Stomach smooth muscle (tissue), 2 donors: ENCODE data around the gene LYSMD3.

Experiments
- H3K27ac ChIP-seq: one replicate; pipeline ENCODE4 v1.7.0; 2013; ENCODE audit warnings: mild to moderate bottlenecking, low read length, inconsistent platforms
- H3K27me3 ChIP-seq, 2 donors: one replicate each; pipeline ENCODE4 v1.7.0; 2013; ENCODE audit warnings: low read length in 2 of 2; ENCODE audit not compliant: insufficient read depth in 2 of 2, control insufficient read depth in 1 of 2
- H3K36me3 ChIP-seq, 2 donors: one replicate each; pipeline ENCODE4 v1.7.0; 2013; ENCODE audit warnings: low read length in 2 of 2; ENCODE audit not compliant: control insufficient read depth in 2 of 2, insufficient read depth in 2 of 2
- H3K4me1 ChIP-seq: one replicate; pipeline ENCODE4 v1.7.0; 2013; ENCODE audit warnings: low read length; ENCODE audit not compliant: control insufficient read depth, insufficient read depth
- H3K4me3 ChIP-seq, 2 donors: one replicate each; pipeline ENCODE4 v1.7.0; 2013; ENCODE audit warnings: low read length in 2 of 2
- H3K9ac ChIP-seq, 2 donors: one replicate each; pipeline ENCODE4 v1.7.0; 2013; ENCODE audit warnings: low read length in 2 of 2, mild to moderate bottlenecking in 1 of 2
- H3K9me3 ChIP-seq, 2 donors: one replicate each; pipeline ENCODE4 v1.7.0; 2013; ENCODE audit warnings: low read length in 2 of 2; ENCODE audit not compliant: control insufficient read depth in 2 of 2
- donor health status: healthy.
- donor health status: Pancreatic carcinoma.

LYSMD3 gene

GRCh38 chr5:90480699-90481098 lies 48.7 kb downstream of the LYSMD3 start:
- Histone ChIP-seq H3K4me1 (no peaks in the 10 kb centered on the region), H3K36me3 (no peaks in the 10 kb centered on the region), H3K27me3 (no peaks in the 10 kb centered on the region), H3K9me3 (no peaks in the 10 kb centered on the region), H3K9ac (no peak overlapping the region), H3K27ac (no peak overlapping the region), H3K4me3 (no peak overlapping the region)

GRCh38 chr5:90479611-90480385 lies 49.6 kb downstream of the LYSMD3 start:
- no peak overlapping the region for H3K9ac ChIP-seq

GRCh38 chr5:90477621-90478215 lies 51.7 kb downstream of the LYSMD3 start:
- Histone ChIP-seq H3K4me1 (peaks cover 19% of the 10 kb centered on the region), H3K9ac (no peak overlapping the region), H3K27me3 (no peaks in the 10 kb centered on the region), H3K4me3 (no peak overlapping the region), H3K27ac (no peak overlapping the region), H3K9me3 (no peaks in the 10 kb centered on the region), H3K36me3 (no peaks in the 10 kb centered on the region)

More at GRCh38 chr5:90479611-90480385, 49.6 kb downstream of the LYSMD3 start:
- Histone ChIP-seq H3K4me3 (no peak overlapping the region), H3K36me3 (no peaks in the 10 kb centered on the region), H3K9me3 (no peaks in the 10 kb centered on the region), H3K4me1 (peaks cover 4% of the 10 kb centered on the region), H3K27me3 (no peaks in the 10 kb centered on the region), H3K27ac (no peak overlapping the region)

GRCh38 chr5:90477073-90477472 lies 52.3 kb downstream of the LYSMD3 start:
- Histone ChIP-seq H3K9me3 (no peaks in the 10 kb centered on the region), H3K4me3 (no peak overlapping the region), H3K36me3 (no peaks in the 10 kb centered on the region), H3K9ac (no peak overlapping the region), H3K27ac (no peak overlapping the region), H3K27me3 (no peaks in the 10 kb centered on the region), H3K4me1 (peaks cover 19% of the 10 kb centered on the region)

- Histone ChIP-seq H3K27me3 (no peaks in the 10 kb centered on the region), H3K4me1 (peaks cover 19% of the 10 kb centered on the region), H3K9me3 (no peaks in the 10 kb centered on the region), H3K4me3 (no peak overlapping the region), H3K27ac (no peak overlapping the region), H3K36me3 (no peaks in the 10 kb centered on the region), H3K9ac (no peak overlapping the region)
These were observed 53.0 kb downstream of the LYSMD3 start for GRCh38 chr5:90476391-90476790.

GRCh38 chr5:90475436-90475980 lies 53.9 kb downstream of the LYSMD3 start:
- Histone ChIP-seq H3K27me3 (no peaks in the 10 kb centered on the region), H3K9ac (no peak overlapping the region), H3K9me3 (no peaks in the 10 kb centered on the region), H3K4me3 (no peak overlapping the region), H3K36me3 (no peaks in the 10 kb centered on the region), H3K4me1 (peaks cover 19% of the 10 kb centered on the region), H3K27ac (no peak overlapping the region)

GRCh38 chr5:90474235-90475107 lies 54.9 kb downstream of the LYSMD3 start, which contains the start of the genes MBLAC2 and POLR3G:
MBLAC2 (minus strand) TSS chr5:90474771; CDS start chr5:90474292, 479 bp downstream.
POLR3G (plus strand) TSS chr5:90474864; CDS start chr5:90485568, 10,704 bp downstream.
- H3K36me3 ChIP-seq = no peaks in the 10 kb centered on the region
- peaks cover 19% of the 10 kb centered on the region for H3K4me1 ChIP-seq
- peak within 1 kb of the TSS; percentile 79 to 96 for H3K4me3 ChIP-seq
- peak within 1 kb of the TSS; percentile 58 to 71 for H3K9ac ChIP-seq
- H3K9me3 ChIP-seq = no peaks in the 10 kb centered on the region
- no peaks in the 10 kb centered on the region for H3K27me3 ChIP-seq
- H3K27ac ChIP-seq = peak within 1 kb of the TSS; percentile 37

GRCh38 chr5:90473396-90474234 lies 55.8 kb downstream of the LYSMD3 start:
- Histone ChIP-seq H3K9me3 (no peaks in the 10 kb centered on the region), H3K27ac (peak overlapping the region; percentile 37), H3K27me3 (no peaks in the 10 kb centered on the region), H3K9ac (peak overlapping the region; percentile 58 to 71), H3K36me3 (no peaks in the 10 kb centered on the region), H3K4me1 (peaks cover 19% of the 10 kb centered on the region), H3K4me3 (peak overlapping the region; percentile 79 to 96)

GRCh38 chr5:90472783-90473395 lies 56.5 kb downstream of the LYSMD3 start:
- peaks cover 19% of the 10 kb centered on the region for H3K4me1 ChIP-seq
- H3K36me3 ChIP-seq = no peaks in the 10 kb centered on the region
- no peaks in the 10 kb centered on the region for H3K9me3 ChIP-seq
- H3K4me3 ChIP-seq = peak overlapping the region; percentile 79 to 96
- H3K27ac ChIP-seq = no peak overlapping the region
- peak overlapping the region; percentile 58 to 71 for H3K9ac ChIP-seq
- H3K27me3 ChIP-seq = no peaks in the 10 kb centered on the region
